Lower lobe of right lung (tissue), 2 donors: Measurements from ENCODE around the gene RBMS1. TPM values are rescaled to one million over a fixed set of nuclear protein-coding genes. Genes with fewer than 3 reads are reported as not detected.

Experiments used
- ATAC-seq, 2 donors: fragments of 200-7000 bp; cut with Tn5 transposase; one replicate each; pipeline ENCODE4 v1.9.1; 2020 to 2022; ENCODE audit warnings: mild to moderate bottlenecking in 2 of 2, moderate library complexity in 2 of 2
- DNase-seq: peaks from one replicate; pipeline ENCODE4 v3.0.0-alpha.2; 2020
- H3K27ac ChIP-seq: fragments of 200-600 bp; one replicate; pipeline ENCODE4 v1.8.0; 2022
- H3K27me3 ChIP-seq: fragments of 200-600 bp; one replicate; pipeline ENCODE4 v1.8.0; 2022; ENCODE audit warnings: low read depth
- H3K36me3 ChIP-seq: fragments of 200-600 bp; one replicate; pipeline ENCODE4 v1.8.0; 2022; ENCODE audit warnings: mild to moderate bottlenecking
- H3K4me1 ChIP-seq: fragments of 200-600 bp; one replicate; pipeline ENCODE4 v1.8.0; 2022
- H3K4me3 ChIP-seq: fragments of 200-600 bp; one replicate; pipeline ENCODE4 v1.8.0; 2022; ENCODE audit warnings: mild to moderate bottlenecking
- H3K9me3 ChIP-seq: fragments of 200-600 bp; one replicate; pipeline ENCODE4 v1.8.0; 2022
- intact Hi-C: fragments of 100-400 bp; cut with DNase I; formaldehyde crosslinking; loops from one replicate; pipeline ENCODE4 v1.11.0; 2022
- total RNA-seq: library from RNA; stranded (reverse); fragmentation: NEBNext Ultra II Directional; extraction: Animal tissue kit (Norgen Biotek cat#: 25700); gene quantifications from one replicate; pipeline ENCODE4 v1.2.1, GENCODE V29; 2021
- TF ChIP-seq, protein P1 (sequence below): fragments of 200-600 bp; IDR thresholded peaks from one replicate; pipeline ENCODE4 v1.8.0; 2022; ENCODE audit warnings: antibody characterized with exemption, mild to moderate bottlenecking
- donor health status: DM: no; HTN: yes; CAD: no; lungs with severe emphysema.

Gene RBMS1
- total RNA-seq, 1 donor from 2014 or later: 95.3 TPM

DNA sequence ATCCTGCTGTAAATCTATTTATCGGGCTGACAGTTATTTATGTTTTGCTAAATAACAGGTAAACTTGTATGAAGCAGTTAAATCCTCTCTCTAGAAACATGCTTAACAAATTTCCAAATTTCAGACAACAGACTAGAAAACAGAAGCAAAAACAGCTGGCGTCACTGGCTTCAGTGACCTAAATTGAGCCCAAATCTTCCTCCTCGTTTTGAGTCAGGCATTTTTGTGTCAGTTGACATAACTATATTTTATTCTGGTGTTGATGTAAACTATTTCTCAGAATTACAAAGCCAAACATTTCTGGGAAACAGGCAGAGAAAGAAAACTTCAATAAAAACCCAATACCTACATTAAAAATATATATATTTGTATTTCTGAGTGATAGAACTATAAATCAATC is 21.7 kb downstream of the RBMS1 start:
- Histone ChIP-seq H3K27me3 (no peaks in the 10 kb centered on the region), H3K9me3 (no peaks in the 10 kb centered on the region), H3K27ac (no peak overlapping the region), H3K4me3 (no peak overlapping the region), H3K36me3 (no peaks in the 10 kb centered on the region), H3K4me1 (peaks cover 46% of the 10 kb centered on the region)
- TF ChIP-seq, protein P1, sequence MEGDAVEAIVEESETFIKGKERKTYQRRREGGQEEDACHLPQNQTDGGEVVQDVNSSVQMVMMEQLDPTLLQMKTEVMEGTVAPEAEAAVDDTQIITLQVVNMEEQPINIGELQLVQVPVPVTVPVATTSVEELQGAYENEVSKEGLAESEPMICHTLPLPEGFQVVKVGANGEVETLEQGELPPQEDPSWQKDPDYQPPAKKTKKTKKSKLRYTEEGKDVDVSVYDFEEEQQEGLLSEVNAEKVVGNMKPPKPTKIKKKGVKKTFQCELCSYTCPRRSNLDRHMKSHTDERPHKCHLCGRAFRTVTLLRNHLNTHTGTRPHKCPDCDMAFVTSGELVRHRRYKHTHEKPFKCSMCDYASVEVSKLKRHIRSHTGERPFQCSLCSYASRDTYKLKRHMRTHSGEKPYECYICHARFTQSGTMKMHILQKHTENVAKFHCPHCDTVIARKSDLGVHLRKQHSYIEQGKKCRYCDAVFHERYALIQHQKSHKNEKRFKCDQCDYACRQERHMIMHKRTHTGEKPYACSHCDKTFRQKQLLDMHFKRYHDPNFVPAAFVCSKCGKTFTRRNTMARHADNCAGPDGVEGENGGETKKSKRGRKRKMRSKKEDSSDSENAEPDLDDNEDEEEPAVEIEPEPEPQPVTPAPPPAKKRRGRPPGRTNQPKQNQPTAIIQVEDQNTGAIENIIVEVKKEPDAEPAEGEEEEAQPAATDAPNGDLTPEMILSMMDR: no peak
- DNase-seq (no peak), ATAC-seq (no peak)
- intact Hi-C loops: no loop called here

DNA sequence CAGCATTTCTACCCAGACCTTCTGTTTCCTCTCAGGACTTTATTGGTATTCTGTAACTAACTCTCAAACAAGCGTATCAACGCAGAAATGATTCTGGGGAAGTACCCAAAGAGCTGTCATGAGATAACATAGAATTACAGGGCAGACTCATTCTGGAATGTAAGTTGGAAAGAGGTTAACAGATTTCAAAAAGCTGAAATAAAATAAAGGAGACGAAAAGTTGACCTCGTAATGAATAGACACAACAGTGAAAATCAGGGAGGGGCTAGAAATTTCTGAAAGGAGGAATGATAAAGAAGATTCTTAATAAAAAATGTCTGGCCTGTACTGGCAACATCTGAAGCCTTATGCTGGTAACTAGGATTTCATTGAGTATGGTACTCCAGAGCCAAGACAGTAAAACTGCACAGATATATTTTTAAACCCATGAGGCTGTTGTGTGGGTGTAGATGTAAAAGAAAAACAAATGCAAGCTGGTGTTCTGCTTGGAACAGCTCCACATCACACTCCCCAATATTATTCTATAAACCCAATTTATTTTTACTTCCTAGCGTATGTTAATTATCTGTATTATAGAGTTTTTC is 23.9 kb downstream of the RBMS1 start:
- TF ChIP-seq, protein P1: no peak
- no peaks in the 10 kb centered on the region for H3K27me3 ChIP-seq
- intact Hi-C loops: no loop called here
- no peak for ATAC-seq
- H3K27ac ChIP-seq: no peak overlapping the region
- H3K4me3 ChIP-seq: no peak overlapping the region
- H3K4me1 ChIP-seq: peaks cover 39% of the 10 kb centered on the region
- no peak for DNase-seq
- no peaks in the 10 kb centered on the region for H3K36me3 ChIP-seq
- no peaks in the 10 kb centered on the region for H3K9me3 ChIP-seq

DNA sequence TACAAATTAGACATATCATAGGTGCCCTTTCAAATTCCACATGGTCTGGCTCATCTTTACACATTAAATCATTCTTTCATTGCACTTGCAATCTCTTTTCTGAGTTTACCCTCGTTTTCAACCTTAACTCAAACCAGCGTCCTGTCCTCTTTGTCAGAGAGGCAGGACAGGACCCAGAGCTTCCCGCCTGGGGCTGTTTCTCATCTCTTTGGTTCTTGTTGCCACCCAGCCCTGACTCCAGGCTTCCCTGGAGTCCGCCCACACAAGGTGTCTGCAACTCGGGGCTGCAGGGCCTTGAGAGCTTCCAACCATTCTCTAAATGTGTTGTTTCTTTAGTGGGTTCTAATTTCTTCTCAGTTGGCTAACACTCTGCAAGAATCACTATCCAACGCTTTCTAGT is 24.4 kb downstream of the RBMS1 start:
- peaks cover 38% of the 10 kb centered on the region for H3K4me1 ChIP-seq
- ATAC-seq: no peak

DNA sequence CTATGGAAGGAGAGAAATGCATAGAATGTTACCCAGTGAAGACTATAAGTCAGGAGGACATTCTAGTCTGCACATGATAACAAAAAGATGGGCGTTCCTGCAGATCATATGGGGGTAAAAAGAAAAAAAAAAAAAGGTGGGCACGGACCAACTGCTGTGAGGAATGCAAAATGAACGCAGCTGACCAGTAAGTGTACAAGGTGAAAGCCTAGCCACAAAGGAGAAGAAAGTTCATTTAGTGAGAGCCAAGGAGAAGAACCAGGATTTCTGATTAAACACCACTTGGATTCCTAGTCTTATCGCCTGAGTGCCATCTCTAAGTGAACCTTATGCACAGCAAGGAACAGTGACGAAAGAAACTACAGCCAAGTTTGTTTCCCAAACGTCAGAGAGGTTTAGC is 26.5 kb downstream of the RBMS1 start:
- H3K4me1 ChIP-seq: peaks cover 32% of the 10 kb centered on the region
- DNase-seq (no peak), ATAC-seq (no peak)
- intact Hi-C loops: no loop called here
- no peaks in the 10 kb centered on the region for H3K36me3 ChIP-seq
- no peaks in the 10 kb centered on the region for H3K9me3 ChIP-seq
- H3K27ac ChIP-seq: no peak overlapping the region
- no peaks in the 10 kb centered on the region for H3K27me3 ChIP-seq
- H3K4me3 ChIP-seq: no peak overlapping the region
- TF ChIP-seq, protein P1: no peak

More for the DNA sequence above, 24.4 kb downstream of the RBMS1 start:
- TF ChIP-seq, protein P1: no peak
- no peak for DNase-seq
- intact Hi-C loops: no loop called here
- Histone ChIP-seq H3K4me3 (no peak overlapping the region), H3K27me3 (no peaks in the 10 kb centered on the region), H3K9me3 (no peaks in the 10 kb centered on the region), H3K27ac (no peak overlapping the region), H3K36me3 (no peaks in the 10 kb centered on the region)

DNA sequence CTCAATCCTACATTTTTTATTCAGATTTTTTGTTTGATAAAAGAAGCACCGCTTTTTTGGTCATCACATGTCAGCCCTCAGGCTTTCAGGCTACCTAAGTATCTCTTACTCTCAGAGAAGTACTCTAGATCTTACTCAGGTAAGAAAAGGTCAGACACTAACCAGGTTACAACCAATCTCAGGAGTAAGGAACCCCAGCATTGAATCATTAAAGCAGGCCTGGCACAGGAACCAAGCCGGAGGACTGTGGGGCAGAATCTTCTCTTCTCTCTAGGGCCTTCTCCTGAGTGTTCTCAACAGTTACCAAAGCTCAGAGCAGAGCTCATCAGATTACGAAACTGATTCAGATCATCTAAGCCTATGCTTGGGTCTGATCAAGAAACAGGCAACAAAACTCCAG is 28.2 kb downstream of the RBMS1 start:
- DNase-seq: no peak
- Histone ChIP-seq H3K9me3 (no peaks in the 10 kb centered on the region), H3K4me3 (no peak overlapping the region), H3K27ac (no peak overlapping the region), H3K27me3 (no peaks in the 10 kb centered on the region), H3K36me3 (no peaks in the 10 kb centered on the region), H3K4me1 (peaks cover 24% of the 10 kb centered on the region)
- TF ChIP-seq, protein P1: no peak
- no peak for ATAC-seq
- intact Hi-C loops: no loop called here
